GM23338 (cell line): Measurements from ENCODE around the gene SMARCA5. TPM values are rescaled to one million over a fixed set of nuclear protein-coding genes. Genes with fewer than 3 reads are reported as not detected.

Source experiments
- ATAC-seq: fragments of 200-7000 bp; cut with Tn5 transposase; 3 replicates; pipeline ENCODE4 v1.9.1; 2020
- DNase-seq: peaks from one replicate; pipeline ENCODE4 v3.0.0-alpha.2; 2015; ENCODE audit warnings: low spot score
- H2AFZ ChIP-seq: fragments of 200-600 bp; sonication (generic); 2 replicates; pipeline ENCODE4 v1.8.0; 2016; ENCODE audit warnings: antibody characterized with exemption, mild to moderate bottlenecking, moderate library complexity
- H3F3A ChIP-seq: fragments of 200-600 bp; sonication (generic); replicated peaks from 2 replicates; pipeline ENCODE4 v1.8.0; 2017; ENCODE audit warnings: antibody characterized with exemption, mixed run types, low read depth
- H3K27ac ChIP-seq: fragments of 200-600 bp; sonication (generic); 2 replicates; pipeline ENCODE4 v1.6.1; 2016; ENCODE audit warnings: low read depth
- H3K27me3 ChIP-seq: fragments of 200-600 bp; sonication (generic); 2 replicates; pipeline ENCODE4 v1.8.0; 2016; ENCODE audit warnings: mild to moderate bottlenecking, mixed run types, moderate library complexity; ENCODE audit not compliant: insufficient read depth
- H3K36me3 ChIP-seq: fragments of 200-600 bp; sonication (generic); 2 replicates; pipeline ENCODE4 v1.8.0; 2016; ENCODE audit warnings: mild to moderate bottlenecking; ENCODE audit not compliant: insufficient read depth
- H3K4me1 ChIP-seq: fragments of 200-600 bp; sonication (generic); 2 replicates; pipeline ENCODE4 v1.8.0; 2016; ENCODE audit warnings: mild to moderate bottlenecking, moderate library complexity; ENCODE audit not compliant: insufficient read depth
- H3K4me2 ChIP-seq: fragments of 200-600 bp; sonication (generic); 2 replicates; pipeline ENCODE4 v1.7.1; 2017; ENCODE audit warnings: mixed run types
- H3K4me3 ChIP-seq: fragments of 200-600 bp; sonication (generic); 2 replicates; pipeline ENCODE4 v1.6.1; 2016; ENCODE audit warnings: mixed run types
- H3K79me2 ChIP-seq: fragments of 200-600 bp; sonication (generic); replicated peaks from 2 replicates; pipeline ENCODE4 v1.8.0; 2017; ENCODE audit warnings: mild to moderate bottlenecking; ENCODE audit not compliant: insufficient read depth
- H3K9me2 ChIP-seq: fragments of 200-600 bp; sonication (generic); 2 replicates; pipeline ENCODE4 v1.8.0; 2017; ENCODE audit not compliant: insufficient read depth
- H4K20me1 ChIP-seq: fragments of 200-600 bp; sonication (generic); replicated peaks from 2 replicates; pipeline ENCODE4 v1.8.0; 2017; ENCODE audit warnings: mild to moderate bottlenecking; ENCODE audit not compliant: insufficient read depth
- H3K27ac Mint-ChIP-seq: 2 replicates; pipeline ENCODE4 v1.8.0; 2020; ENCODE audit warnings: inconsistent platforms, mild to moderate bottlenecking, moderate library complexity, mixed read lengths
- H3K27me3 Mint-ChIP-seq: 3 replicates; pipeline ENCODE4 v1.8.0; 2022; ENCODE audit warnings: low read depth, mild to moderate bottlenecking, moderate library complexity, mixed read lengths, inconsistent platforms; ENCODE audit not compliant: insufficient read depth, poor library complexity
- H3K36me3 Mint-ChIP-seq: 3 replicates; pipeline ENCODE4 v1.8.0; 2021; ENCODE audit warnings: low read depth, mild to moderate bottlenecking, inconsistent platforms, moderate library complexity, mixed read lengths
- H3K4me1 Mint-ChIP-seq: 3 replicates; pipeline ENCODE4 v1.8.0; 2020; ENCODE audit warnings: mild to moderate bottlenecking, inconsistent platforms, mixed read lengths
- H3K4me3 Mint-ChIP-seq: 3 replicates; pipeline ENCODE4 v1.8.0; 2021; ENCODE audit warnings: moderate library complexity, mild to moderate bottlenecking, inconsistent platforms, mixed read lengths
- H3K9me3 Mint-ChIP-seq: 3 replicates; pipeline ENCODE4 v1.8.0; 2020; ENCODE audit warnings: moderate library complexity, mild to moderate bottlenecking, inconsistent platforms, mixed read lengths
- CREB1 ChIP-seq: fragments of 250-450 bp; sonication (Bioruptor Pico); IDR thresholded peaks from 2 replicates; pipeline ENCODE4 v1.5.0; 2020; ENCODE audit warnings: low read depth, mild to moderate bottlenecking, moderate library complexity
- ETS1 ChIP-seq: IDR thresholded peaks from 2 replicates; pipeline ENCODE4 v1.6.1; 2016; ENCODE audit warnings: antibody characterized with exemption
- EZH2 ChIP-seq: fragments of 200-600 bp; sonication (generic); IDR thresholded peaks from one replicate; pipeline ENCODE4 v1.8.0; 2017; ENCODE audit warnings: antibody characterized with exemption, mild to moderate bottlenecking, low read depth; ENCODE audit not compliant: unreplicated experiment
- EZH2phosphoT487 ChIP-seq: fragments of 200-600 bp; sonication (generic); IDR thresholded peaks from one replicate; pipeline ENCODE4 v1.8.1; 2018; ENCODE audit warnings: antibody characterized with exemption; ENCODE audit not compliant: unreplicated experiment
- JUNB ChIP-seq: IDR thresholded peaks from one replicate; pipeline ENCODE4 v1.6.1; 2016; ENCODE audit warnings: antibody characterized with exemption; ENCODE audit not compliant: unreplicated experiment
- polyA plus RNA-seq: library from polyadenylated mRNA; unstranded; fragments of >200 nt; fragmentation: Nextera tagmentation; extraction: Ambion mirVana; gene quantifications from 2 replicates; pipeline ENCODE4 v1.2.1, GENCODE V29; 2016
- total RNA-seq: library from RNA; depleted of rRNA; stranded (reverse); fragments of >200 nt; shearing (Covaris generic); gene quantifications from 2 replicates; pipeline ENCODE4 v1.2.3, GENCODE V29; 2014
- TF ChIP-seq, protein P1 (sequence below): IDR thresholded peaks from one replicate; pipeline ENCODE4 v1.6.1; 2018; ENCODE audit warnings: antibody characterized with exemption; ENCODE audit not compliant: unreplicated experiment
- TF ChIP-seq, protein P2 (sequence below), 2 experiments: fragments of 200-600 bp in 1 of 2; sonication (generic) in 1 of 2; conservative IDR thresholded peaks; 2 replicates each; pipeline versions ENCODE4 v1.5.1 to v1.6.1; 2016 to 2017; ENCODE audit warnings: antibody characterized with exemption in 2 of 2, low read depth in 2 of 2, mild to moderate bottlenecking in 2 of 2, moderate library complexity in 1 of 2

The SMARCA5 gene
- total and polyA plus RNA-seq, 2 experiments from 2014 or later = 101 to 103 TPM

- no peaks in the 10 kb centered on the region for H3K9me2 ChIP-seq
- Mint-ChIP-seq H3K27ac (peak overlapping the region; percentile 99), H3K36me3 (peaks cover 32% of the 10 kb centered on the region), H3K27me3 (peaks cover 6% of the 10 kb centered on the region), H3K4me1 (peaks cover 15% of the 10 kb centered on the region), H3K4me3 (peak overlapping the region; percentile 99), H3K9me3 (no peaks in the 10 kb centered on the region; the same call in 2 of the 3 replicates)
- peak overlapping the region; percentile 87 for H3K4me3 ChIP-seq
- no peaks in the 10 kb centered on the region for H3K27me3 ChIP-seq
- no peak for TF ChIP-seq EZH2phosphoT487
- no peak for TF ChIP-seq ETS1
- TF ChIP-seq CREB1 = peak; percentile 90
- H3K36me3 ChIP-seq = peaks cover 7% of the 10 kb centered on the region; the same call in 1 of the 2 replicates
- 0 out of 2 replicates have a peak, but pooled peaks cover 5% of the 10 kb centered on the region for H3F3A ChIP-seq
- H2AFZ ChIP-seq = peak overlapping the region; percentile 85
- H3K79me2 ChIP-seq = peaks cover 42% of the 10 kb centered on the region
- peaks cover 18% of the 10 kb centered on the region; the same call in 1 of the 2 replicates for H3K4me1 ChIP-seq
- peaks cover 30% of the 10 kb centered on the region for H4K20me1 ChIP-seq
- peak overlapping the region; percentile 78 for H3K4me2 ChIP-seq
- peak; percentile 14 for ATAC-seq
- no peak for DNase-seq
- H3K27ac ChIP-seq = peak overlapping the region; percentile 98
Measured at GRCh38 chr4:143512978-143513313, 556 bp upstream of the SMARCA5 start.

DNA sequence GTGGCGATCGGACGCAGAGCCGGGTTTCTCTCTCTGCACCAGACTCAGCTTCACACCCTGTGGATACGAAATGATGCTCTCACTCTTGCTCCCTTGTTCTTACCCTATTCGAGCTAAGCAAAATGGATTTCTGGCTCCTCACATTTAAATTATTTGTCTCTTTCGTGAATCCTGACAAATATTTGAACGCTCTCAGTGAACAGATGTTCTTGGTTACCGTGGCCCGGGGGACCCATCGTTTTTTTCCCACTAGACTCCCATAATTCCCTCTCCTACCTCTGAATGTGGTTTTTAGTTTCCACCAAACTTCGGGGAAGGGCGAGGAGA lies 630 bp downstream of the SMARCA5 start:
- Mint-ChIP-seq H3K4me1 (peaks cover 15% of the 10 kb centered on the region), H3K27me3 (peaks cover 6% of the 10 kb centered on the region), H3K4me3 (peak overlapping the region; percentile 99), H3K27ac (peak overlapping the region; percentile 99), H3K9me3 (no peaks in the 10 kb centered on the region; the same call in 2 of the 3 replicates), H3K36me3 (peaks cover 41% of the 10 kb centered on the region)
- Histone ChIP-seq H3K36me3 (peaks cover 13% of the 10 kb centered on the region; the same call in 1 of the 2 replicates), H4K20me1 (peaks cover 35% of the 10 kb centered on the region), H3K27me3 (no peaks in the 10 kb centered on the region), H3K9me2 (no peaks in the 10 kb centered on the region), H3K79me2 (peaks cover 54% of the 10 kb centered on the region), H3K27ac (peak overlapping the region; percentile 98), H3K4me1 (peaks cover 18% of the 10 kb centered on the region; the same call in 1 of the 2 replicates), H2AFZ (no peak overlapping the region), H3F3A (0 out of 2 replicates have a peak, but pooled peaks cover 5% of the 10 kb centered on the region), H3K4me3 (peak overlapping the region; percentile 87), H3K4me2 (peak overlapping the region; percentile 90)
- DNase-seq (no peak), ATAC-seq (no peak)
- no peak for TF ChIP-seq JUNB
- TF ChIP-seq CREB1 = no peak
- TF ChIP-seq, protein P1, sequence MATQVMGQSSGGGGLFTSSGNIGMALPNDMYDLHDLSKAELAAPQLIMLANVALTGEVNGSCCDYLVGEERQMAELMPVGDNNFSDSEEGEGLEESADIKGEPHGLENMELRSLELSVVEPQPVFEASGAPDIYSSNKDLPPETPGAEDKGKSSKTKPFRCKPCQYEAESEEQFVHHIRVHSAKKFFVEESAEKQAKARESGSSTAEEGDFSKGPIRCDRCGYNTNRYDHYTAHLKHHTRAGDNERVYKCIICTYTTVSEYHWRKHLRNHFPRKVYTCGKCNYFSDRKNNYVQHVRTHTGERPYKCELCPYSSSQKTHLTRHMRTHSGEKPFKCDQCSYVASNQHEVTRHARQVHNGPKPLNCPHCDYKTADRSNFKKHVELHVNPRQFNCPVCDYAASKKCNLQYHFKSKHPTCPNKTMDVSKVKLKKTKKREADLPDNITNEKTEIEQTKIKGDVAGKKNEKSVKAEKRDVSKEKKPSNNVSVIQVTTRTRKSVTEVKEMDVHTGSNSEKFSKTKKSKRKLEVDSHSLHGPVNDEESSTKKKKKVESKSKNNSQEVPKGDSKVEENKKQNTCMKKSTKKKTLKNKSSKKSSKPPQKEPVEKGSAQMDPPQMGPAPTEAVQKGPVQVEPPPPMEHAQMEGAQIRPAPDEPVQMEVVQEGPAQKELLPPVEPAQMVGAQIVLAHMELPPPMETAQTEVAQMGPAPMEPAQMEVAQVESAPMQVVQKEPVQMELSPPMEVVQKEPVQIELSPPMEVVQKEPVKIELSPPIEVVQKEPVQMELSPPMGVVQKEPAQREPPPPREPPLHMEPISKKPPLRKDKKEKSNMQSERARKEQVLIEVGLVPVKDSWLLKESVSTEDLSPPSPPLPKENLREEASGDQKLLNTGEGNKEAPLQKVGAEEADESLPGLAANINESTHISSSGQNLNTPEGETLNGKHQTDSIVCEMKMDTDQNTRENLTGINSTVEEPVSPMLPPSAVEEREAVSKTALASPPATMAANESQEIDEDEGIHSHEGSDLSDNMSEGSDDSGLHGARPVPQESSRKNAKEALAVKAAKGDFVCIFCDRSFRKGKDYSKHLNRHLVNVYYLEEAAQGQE = no peak
- TF ChIP-seq EZH2 = no peak
- TF ChIP-seq, protein P2, sequence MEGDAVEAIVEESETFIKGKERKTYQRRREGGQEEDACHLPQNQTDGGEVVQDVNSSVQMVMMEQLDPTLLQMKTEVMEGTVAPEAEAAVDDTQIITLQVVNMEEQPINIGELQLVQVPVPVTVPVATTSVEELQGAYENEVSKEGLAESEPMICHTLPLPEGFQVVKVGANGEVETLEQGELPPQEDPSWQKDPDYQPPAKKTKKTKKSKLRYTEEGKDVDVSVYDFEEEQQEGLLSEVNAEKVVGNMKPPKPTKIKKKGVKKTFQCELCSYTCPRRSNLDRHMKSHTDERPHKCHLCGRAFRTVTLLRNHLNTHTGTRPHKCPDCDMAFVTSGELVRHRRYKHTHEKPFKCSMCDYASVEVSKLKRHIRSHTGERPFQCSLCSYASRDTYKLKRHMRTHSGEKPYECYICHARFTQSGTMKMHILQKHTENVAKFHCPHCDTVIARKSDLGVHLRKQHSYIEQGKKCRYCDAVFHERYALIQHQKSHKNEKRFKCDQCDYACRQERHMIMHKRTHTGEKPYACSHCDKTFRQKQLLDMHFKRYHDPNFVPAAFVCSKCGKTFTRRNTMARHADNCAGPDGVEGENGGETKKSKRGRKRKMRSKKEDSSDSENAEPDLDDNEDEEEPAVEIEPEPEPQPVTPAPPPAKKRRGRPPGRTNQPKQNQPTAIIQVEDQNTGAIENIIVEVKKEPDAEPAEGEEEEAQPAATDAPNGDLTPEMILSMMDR (conservative IDR thresholded peaks at IDR 0.05; ENCODE audit: low read depth in 2 of 2) = no peak
- TF ChIP-seq EZH2phosphoT487 = no peak
